MG63 (cell line): ENCODE results near the gene NHSL2. TPM values are rescaled to one million over a fixed set of nuclear protein-coding genes. Genes with fewer than 3 reads are reported as not detected.
"Not testable (repeated sequence)": the region's sequence is repeated elsewhere in the genome, so short reads cannot be mapped to it uniquely, and the experiment has no call there.

Source experiments
- DNase-seq: peaks from one replicate; pipeline ENCODE4 v3.0.0-alpha.2; 2020
- H3K27me3 ChIP-seq: fragments of 250-450 bp; sonication (Bioruptor Pico); 2 replicates; pipeline ENCODE4 v1.5.1; 2020; ENCODE audit warnings: mild to moderate bottlenecking, moderate library complexity
- H3K36me3 ChIP-seq: fragments of 250-450 bp; sonication (Bioruptor Pico); 2 replicates; pipeline ENCODE4 v1.5.1; 2020; ENCODE audit warnings: mild to moderate bottlenecking, moderate library complexity
- H3K4me3 ChIP-seq: fragments of 250-450 bp; sonication (Bioruptor Pico); 2 replicates; pipeline ENCODE4 v1.5.1; 2020; ENCODE audit warnings: mild to moderate bottlenecking, moderate library complexity
- H3K9me3 ChIP-seq: fragments of 250-450 bp; sonication (Bioruptor Pico); 2 replicates; pipeline ENCODE4 v1.5.1; 2020; ENCODE audit warnings: mild to moderate bottlenecking, moderate library complexity
- total RNA-seq: library from RNA; depleted of rRNA; stranded (reverse); fragments of >200 nt; shearing (Covaris generic); gene quantifications from 2 replicates; pipeline ENCODE4 v1.2.3, GENCODE V29; 2014; ENCODE audit warnings: low replicate concordance; rRNA removed

NHSL2 gene
- total RNA-seq, result not detected in 2 replicates

- H3K27me3 ChIP-seq, result peaks cover 2% of the 10 kb centered on the region; the same call in 1 of the 2 replicates
- no peaks in the 10 kb centered on the region for H3K9me3 ChIP-seq
- peak within 1 kb of the TSS; percentile 18; the same call in 1 of the 2 replicates for H3K4me3 ChIP-seq
- H3K36me3 ChIP-seq, result no peaks in the 10 kb centered on the region
- peak; percentile 19 for DNase-seq
Measured at GRCh38 chrX:71910643-71910985, at the start of gene NHSL2. TSS of gene NHSL2 (plus strand) at chrX:71910845.

- no peaks in the 10 kb centered on the region for H3K36me3 ChIP-seq
- H3K4me3 ChIP-seq, result no peak overlapping the region
- no peaks in the 10 kb centered on the region for H3K27me3 ChIP-seq
- no peak for DNase-seq
- H3K9me3 ChIP-seq, result no peaks in the 10 kb centered on the region
Measured at GRCh38 chrX:71867680-71868079, 43.0 kb upstream of the NHSL2 start.

- not testable (repeated sequence) for H3K27me3 ChIP-seq, DNase-seq, H3K9me3 ChIP-seq, H3K4me3 ChIP-seq, H3K36me3 ChIP-seq
Measured at GRCh38 chrX:71869566-71869965, 41.1 kb upstream of the NHSL2 start.

GRCh38 chrX:71870208-71871098, 40.2 kb upstream of the NHSL2 start:
- Histone ChIP-seq H3K9me3 (no peaks in the 10 kb centered on the region), H3K27me3 (no peaks in the 10 kb centered on the region), H3K4me3 (no peak overlapping the region), H3K36me3 (no peaks in the 10 kb centered on the region)
- DNase-seq, result no peak

- Histone ChIP-seq H3K27me3 (no peaks in the 10 kb centered on the region), H3K9me3 (no peaks in the 10 kb centered on the region), H3K36me3 (no peaks in the 10 kb centered on the region), H3K4me3 (no peak overlapping the region)
- peak; percentile 10 for DNase-seq
Measured at GRCh38 chrX:71871367-71871766, 39.3 kb upstream of the NHSL2 start.

GRCh38 chrX:71872542-71873458, 37.8 kb upstream of the NHSL2 start:
- no peaks in the 10 kb centered on the region for H3K36me3 ChIP-seq
- H3K9me3 ChIP-seq, result no peaks in the 10 kb centered on the region
- H3K27me3 ChIP-seq, result no peaks in the 10 kb centered on the region
- DNase-seq, result no peak
- no peak overlapping the region for H3K4me3 ChIP-seq

GRCh38 chrX:71873459-71873833, 37.2 kb upstream of the NHSL2 start:
- Histone ChIP-seq H3K9me3 (no peaks in the 10 kb centered on the region), H3K4me3 (no peak overlapping the region), H3K27me3 (no peaks in the 10 kb centered on the region), H3K36me3 (no peaks in the 10 kb centered on the region)
- DNase-seq, result no peak

- H3K4me3 ChIP-seq, H3K36me3 ChIP-seq, DNase-seq, H3K27me3 ChIP-seq, H3K9me3 ChIP-seq: not testable (repeated sequence)
Measured at GRCh38 chrX:71876841-71877240, 33.8 kb upstream of the NHSL2 start.

- Histone ChIP-seq H3K36me3 (no peaks in the 10 kb centered on the region), H3K27me3 (no peaks in the 10 kb centered on the region), H3K9me3 (no peaks in the 10 kb centered on the region), H3K4me3 (no peak overlapping the region)
- no peak for DNase-seq
Measured at GRCh38 chrX:71885099-71885498, 25.5 kb upstream of the NHSL2 start.

GRCh38 chrX:71895607-71896006, 15.0 kb upstream of the NHSL2 start:
- H3K36me3 ChIP-seq, result no peaks in the 10 kb centered on the region
- H3K9me3 ChIP-seq, result no peaks in the 10 kb centered on the region
- DNase-seq, result no peak
- no peaks in the 10 kb centered on the region for H3K27me3 ChIP-seq
- no peak overlapping the region for H3K4me3 ChIP-seq

- no peaks in the 10 kb centered on the region for H3K9me3 ChIP-seq
- no peak overlapping the region for H3K4me3 ChIP-seq
- DNase-seq, result no peak
- H3K36me3 ChIP-seq, result no peaks in the 10 kb centered on the region
- H3K27me3 ChIP-seq, result peaks cover 2% of the 10 kb centered on the region; the same call in 1 of the 2 replicates
Measured at GRCh38 chrX:71906144-71906543, 4.5 kb upstream of the NHSL2 start.

- Histone ChIP-seq H3K4me3 (no peak overlapping the region), H3K9me3 (no peaks in the 10 kb centered on the region), H3K27me3 (peaks cover 2% of the 10 kb centered on the region; the same call in 1 of the 2 replicates), H3K36me3 (no peaks in the 10 kb centered on the region)
- no peak for DNase-seq
Measured at GRCh38 chrX:71908387-71908786, 2.3 kb upstream of the NHSL2 start.

GRCh38 chrX:71909956-71910355, 689 bp upstream of the NHSL2 start:
- no peak for DNase-seq
- no peaks in the 10 kb centered on the region for H3K9me3 ChIP-seq
- no peak overlapping the region for H3K4me3 ChIP-seq

GRCh38 chrX:71910986-71911730, 513 bp downstream of the NHSL2 start:
- Histone ChIP-seq H3K4me3 (peak overlapping the region; percentile 18; the same call in 1 of the 2 replicates), H3K9me3 (no peaks in the 10 kb centered on the region), H3K36me3 (no peaks in the 10 kb centered on the region), H3K27me3 (peaks cover 2% of the 10 kb centered on the region; the same call in 1 of the 2 replicates)
- DNase-seq, result no peak

More at GRCh38 chrX:71909956-71910355, 689 bp upstream of the NHSL2 start:
- H3K36me3 ChIP-seq, result no peaks in the 10 kb centered on the region
- H3K27me3 ChIP-seq, result peaks cover 2% of the 10 kb centered on the region; the same call in 1 of the 2 replicates

- Histone ChIP-seq H3K4me3 (no peak overlapping the region), H3K27me3 (peaks cover 2% of the 10 kb centered on the region; the same call in 1 of the 2 replicates), H3K9me3 (no peaks in the 10 kb centered on the region), H3K36me3 (no peaks in the 10 kb centered on the region)
- no peak for DNase-seq
Measured at GRCh38 chrX:71911731-71912050, 1.0 kb downstream of the NHSL2 start.

- Histone ChIP-seq H3K36me3 (no peaks in the 10 kb centered on the region), H3K4me3 (no peak overlapping the region), H3K9me3 (no peaks in the 10 kb centered on the region), H3K27me3 (peaks cover 2% of the 10 kb centered on the region; the same call in 1 of the 2 replicates)
- DNase-seq, result no peak
Measured at GRCh38 chrX:71912156-71912555, 1.5 kb downstream of the NHSL2 start.
